Measurements from ENCODE around the gene KCNMA1. TPM values are rescaled to one million over a fixed set of nuclear protein-coding genes. Genes with fewer than 3 reads are reported as not detected.

KCNMA1 gene
- total RNA-seq, 4 donors from 2014 or later, result 68.4 to 170 (median 119) TPM

DNA sequence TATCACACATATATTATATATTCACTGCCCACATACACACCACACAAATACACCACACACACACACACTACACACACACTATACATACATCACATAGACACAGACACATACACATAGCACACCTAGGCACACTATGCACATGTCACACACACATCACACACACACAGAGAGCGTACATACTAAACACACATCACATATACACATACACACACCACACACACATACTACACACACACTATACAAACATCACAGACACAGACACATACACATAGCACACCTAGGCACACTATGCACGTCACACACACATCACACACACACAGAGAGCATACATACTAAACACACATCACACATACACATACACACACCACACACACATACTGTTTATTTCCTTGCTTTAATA is 165.5 kb downstream of the KCNMA1 start:
- 90 to 92% methylated on average over 2 of the region's 2 CpGs for WGBS, 2 donors (ENCODE audit: low coverage in 1 of 2)
- no peaks in the 10 kb centered on the region for H3K9me3 ChIP-seq
- DNase-seq, result no peak
- no peaks in the 10 kb centered on the region for H3K27me3 ChIP-seq
- peaks cover 0 to 11% (median 2%) of the 10 kb centered on the region in 4 donors for H3K4me1 ChIP-seq
- intact Hi-C loops (cut with DNase I; ENCODE audit: low total_unique reads), result no loop called here
- no peak overlapping the region for H3K27ac ChIP-seq
- no peak overlapping the region for H3K4me3 ChIP-seq
- in situ Hi-C loops (cut with MboI; ENCODE audit: low pct_ligation_motif_present in 1 of 4, low pct_unique_long_range_greater_than_20kb in 1 of 4, low sequenced_read_pairs in 3 of 4), result no loop called here
- no peaks in the 10 kb centered on the region for H3K36me3 ChIP-seq
- TF ChIP-seq POLR2AphosphoS5 (IDR thresholded peaks at IDR 0.05) (no peak), POLR2A (IDR thresholded peaks at IDR 0.05) (no peak), EP300 (IDR thresholded peaks at IDR 0.05; ENCODE audit: low read depth) (no peak)
- TF ChIP-seq, protein P1, sequence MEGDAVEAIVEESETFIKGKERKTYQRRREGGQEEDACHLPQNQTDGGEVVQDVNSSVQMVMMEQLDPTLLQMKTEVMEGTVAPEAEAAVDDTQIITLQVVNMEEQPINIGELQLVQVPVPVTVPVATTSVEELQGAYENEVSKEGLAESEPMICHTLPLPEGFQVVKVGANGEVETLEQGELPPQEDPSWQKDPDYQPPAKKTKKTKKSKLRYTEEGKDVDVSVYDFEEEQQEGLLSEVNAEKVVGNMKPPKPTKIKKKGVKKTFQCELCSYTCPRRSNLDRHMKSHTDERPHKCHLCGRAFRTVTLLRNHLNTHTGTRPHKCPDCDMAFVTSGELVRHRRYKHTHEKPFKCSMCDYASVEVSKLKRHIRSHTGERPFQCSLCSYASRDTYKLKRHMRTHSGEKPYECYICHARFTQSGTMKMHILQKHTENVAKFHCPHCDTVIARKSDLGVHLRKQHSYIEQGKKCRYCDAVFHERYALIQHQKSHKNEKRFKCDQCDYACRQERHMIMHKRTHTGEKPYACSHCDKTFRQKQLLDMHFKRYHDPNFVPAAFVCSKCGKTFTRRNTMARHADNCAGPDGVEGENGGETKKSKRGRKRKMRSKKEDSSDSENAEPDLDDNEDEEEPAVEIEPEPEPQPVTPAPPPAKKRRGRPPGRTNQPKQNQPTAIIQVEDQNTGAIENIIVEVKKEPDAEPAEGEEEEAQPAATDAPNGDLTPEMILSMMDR (IDR thresholded peaks at IDR 0.05), result no peak

DNA sequence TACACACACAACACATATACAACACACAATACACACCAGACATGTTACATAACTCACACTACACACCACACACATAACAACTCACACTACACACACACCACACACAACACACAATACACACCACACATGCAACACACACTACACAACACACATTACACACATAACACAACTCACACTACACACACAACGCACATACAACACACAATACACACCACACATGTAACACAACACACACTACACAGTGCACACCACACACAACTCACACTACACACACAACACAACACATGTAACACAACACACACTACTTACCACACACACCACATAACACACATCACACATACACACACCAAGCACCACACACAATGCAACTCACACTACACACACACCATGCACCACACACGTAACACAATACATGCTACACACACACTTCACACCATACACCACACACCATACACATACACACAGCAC is 166.5 kb downstream of the KCNMA1 start:
- H3K9me3 ChIP-seq, result no peaks in the 10 kb centered on the region
- TF ChIP-seq, protein P1 (IDR thresholded peaks at IDR 0.05), result no peak
- TF ChIP-seq EP300 (IDR thresholded peaks at IDR 0.05; ENCODE audit: low read depth), result no peak
- TF ChIP-seq POLR2AphosphoS5 (IDR thresholded peaks at IDR 0.05), result no peak
- no peak for TF ChIP-seq POLR2A (IDR thresholded peaks at IDR 0.05)
- H3K27me3 ChIP-seq, result no peaks in the 10 kb centered on the region
- WGBS, 2 donors (ENCODE audit: low coverage in 1 of 2), result 98 to 100% methylated on average over 1 to 2 of the region's 2 CpGs
- in situ Hi-C loops (cut with MboI; ENCODE audit: low pct_ligation_motif_present in 1 of 4, low pct_unique_long_range_greater_than_20kb in 1 of 4, low sequenced_read_pairs in 3 of 4) (no loop called here), intact Hi-C loops (cut with DNase I; ENCODE audit: low total_unique reads) (no loop called here)
- DNase-seq, result no peak
- H3K4me1 ChIP-seq, result peaks cover 0 to 11% (median 2%) of the 10 kb centered on the region in 4 donors
- H3K27ac ChIP-seq, result no peak overlapping the region
- no peak overlapping the region for H3K4me3 ChIP-seq
- no peaks in the 10 kb centered on the region for H3K36me3 ChIP-seq

DNA sequence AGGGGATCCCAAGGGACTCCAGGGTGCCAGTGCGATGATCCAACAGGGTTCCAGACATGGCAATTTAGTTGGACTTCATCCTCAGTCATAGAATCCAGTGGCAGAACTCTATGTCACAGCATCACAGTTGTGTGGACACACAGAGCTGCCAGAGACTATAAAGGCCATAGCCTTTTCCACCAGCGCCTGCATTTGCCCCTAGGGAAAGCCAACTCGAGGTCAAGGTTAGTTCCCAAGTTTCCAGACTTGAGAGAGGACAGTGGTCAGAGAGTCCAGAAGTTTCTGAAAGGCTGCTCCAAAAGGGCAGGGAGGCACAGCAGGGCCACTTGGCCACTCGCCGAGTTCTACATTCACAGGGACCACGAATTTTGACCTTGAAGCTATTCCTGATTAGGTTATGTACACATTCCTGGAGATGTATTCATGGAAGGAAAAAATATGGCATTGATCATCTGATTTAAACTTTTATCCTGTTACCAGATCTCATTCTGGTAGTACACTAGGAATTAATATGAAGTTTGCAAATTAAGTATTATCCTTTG is 170.1 kb downstream of the KCNMA1 start:
- Histone ChIP-seq H3K9me3 (no peaks in the 10 kb centered on the region), H3K27me3 (no peaks in the 10 kb centered on the region), H3K27ac (no peak overlapping the region), H3K36me3 (no peaks in the 10 kb centered on the region), H3K4me1 (peaks cover 0 to 14% (median 7%) of the 10 kb centered on the region in 4 donors), H3K4me3 (no peak overlapping the region)
- in situ Hi-C loops (cut with MboI; ENCODE audit: low pct_ligation_motif_present in 1 of 4, low pct_unique_long_range_greater_than_20kb in 1 of 4, low sequenced_read_pairs in 3 of 4) (no loop called here), intact Hi-C loops (cut with DNase I; ENCODE audit: low total_unique reads) (no loop called here)
- TF ChIP-seq EP300 (IDR thresholded peaks at IDR 0.05; ENCODE audit: low read depth), result no peak
- no peak for TF ChIP-seq POLR2AphosphoS5 (IDR thresholded peaks at IDR 0.05)
- no peak for TF ChIP-seq POLR2A (IDR thresholded peaks at IDR 0.05)
- TF ChIP-seq, protein P1 (IDR thresholded peaks at IDR 0.05), result no peak
- DNase-seq, result no peak
- WGBS, 2 donors (ENCODE audit: low coverage in 1 of 2), result 60 to 83% methylated on average over 1 to 6 of the region's 6 CpGs

DNA sequence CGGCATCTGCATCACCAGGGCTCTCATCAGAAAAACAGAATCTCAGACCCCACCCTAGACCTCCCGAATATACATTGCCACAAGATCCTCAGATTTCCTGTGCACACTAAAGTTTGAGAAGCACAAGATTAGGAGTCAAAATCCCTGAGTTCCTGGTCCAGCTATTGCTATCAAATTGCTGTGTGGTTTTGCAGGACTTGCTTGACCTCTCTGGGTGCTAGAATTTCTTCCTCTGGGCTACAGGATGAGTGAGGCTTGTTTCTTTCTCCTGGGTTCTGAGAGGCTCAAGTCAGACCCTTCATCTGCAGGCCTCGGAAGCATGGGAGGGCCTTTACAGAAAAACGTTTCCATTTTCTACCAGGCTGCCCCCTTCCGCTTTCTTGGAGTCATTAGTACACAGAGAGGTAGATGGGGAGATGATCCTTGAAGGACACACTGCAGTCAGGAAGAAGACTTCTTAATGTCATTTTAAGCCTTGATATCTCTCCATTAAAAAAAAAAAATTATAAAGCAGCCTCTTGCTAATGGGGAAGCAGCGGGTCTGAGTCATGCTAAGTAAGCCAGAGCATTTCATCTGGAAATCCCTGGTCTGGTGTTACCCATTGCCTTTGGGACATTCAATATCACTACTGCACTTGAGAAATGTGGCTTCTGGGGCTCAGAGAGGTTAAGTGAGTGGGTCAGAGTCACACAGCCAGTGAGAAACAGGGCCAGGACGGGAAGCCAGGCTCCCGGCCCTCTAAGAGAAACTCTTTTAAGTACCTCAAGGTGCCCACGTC is 173.5 kb downstream of the KCNMA1 start:
- intact Hi-C loops (cut with DNase I; ENCODE audit: low total_unique reads) (no loop called here), in situ Hi-C loops (cut with MboI; ENCODE audit: low pct_ligation_motif_present in 1 of 4, low pct_unique_long_range_greater_than_20kb in 1 of 4, low sequenced_read_pairs in 3 of 4) (no loop called here)
- Histone ChIP-seq H3K27ac (peak overlapping the region in 2 of 4 donors; percentile 49 to 64), H3K27me3 (no peaks in the 10 kb centered on the region), H3K4me1 (peaks cover 0 to 14% (median 7%) of the 10 kb centered on the region in 4 donors), H3K36me3 (no peaks in the 10 kb centered on the region), H3K4me3 (no peak overlapping the region), H3K9me3 (no peaks in the 10 kb centered on the region)
- TF ChIP-seq POLR2AphosphoS5 (IDR thresholded peaks at IDR 0.05) (no peak), EP300 (IDR thresholded peaks at IDR 0.05; ENCODE audit: low read depth) (no peak), POLR2A (IDR thresholded peaks at IDR 0.05) (no peak)
- TF ChIP-seq, protein P1 (IDR thresholded peaks at IDR 0.05), result no peak
- no peak for DNase-seq
- 73 to 74% methylated on average over 4 to 9 of the region's 9 CpGs for WGBS, 2 donors (ENCODE audit: low coverage in 1 of 2)
